HEK293 (cell line): ENCODE measurements around the gene C3orf33.

Experiments used
- CTCF ChIP-seq: fragments of 450-650 bp; formaldehyde crosslinking; IDR thresholded peaks from 2 replicates; pipeline ENCODE4 v1.5.1; 2016; ENCODE audit warnings: missing biosample characterization, missing genetic modification characterization
- PRDM10 ChIP-seq: fragments of 450-650 bp; formaldehyde crosslinking; IDR thresholded peaks from 2 replicates; pipeline ENCODE4 v1.5.1; 2016; ENCODE audit warnings: missing biosample characterization, missing genetic modification characterization
- TCF7L2 ChIP-seq: IDR thresholded peaks from 2 replicates; pipeline ENCODE4 v1.6.1; 2011; ENCODE audit warnings: low read depth, mild to moderate bottlenecking, inconsistent platforms, low read length, moderate library complexity, borderline replicate concordance
- ZNF645 ChIP-seq: fragments of 450-650 bp; formaldehyde crosslinking; IDR thresholded peaks from 2 replicates; pipeline ENCODE4; 2016; ENCODE audit warnings: missing biosample characterization, missing genetic modification characterization
- TF ChIP-seq, protein P1 (sequence below): fragments of 450-650 bp; formaldehyde crosslinking; IDR thresholded peaks from 2 replicates; pipeline ENCODE4 v1.5.1; 2016; ENCODE audit warnings: missing biosample characterization, missing genetic modification characterization

GRCh38 chr3:155846119-155846518 is 40.0 kb upstream of the C3orf33 start:
- TF ChIP-seq ZNF645 (tag by site-specific recombination), result no peak
- no peak for TF ChIP-seq TCF7L2
- TF ChIP-seq, protein P1, sequence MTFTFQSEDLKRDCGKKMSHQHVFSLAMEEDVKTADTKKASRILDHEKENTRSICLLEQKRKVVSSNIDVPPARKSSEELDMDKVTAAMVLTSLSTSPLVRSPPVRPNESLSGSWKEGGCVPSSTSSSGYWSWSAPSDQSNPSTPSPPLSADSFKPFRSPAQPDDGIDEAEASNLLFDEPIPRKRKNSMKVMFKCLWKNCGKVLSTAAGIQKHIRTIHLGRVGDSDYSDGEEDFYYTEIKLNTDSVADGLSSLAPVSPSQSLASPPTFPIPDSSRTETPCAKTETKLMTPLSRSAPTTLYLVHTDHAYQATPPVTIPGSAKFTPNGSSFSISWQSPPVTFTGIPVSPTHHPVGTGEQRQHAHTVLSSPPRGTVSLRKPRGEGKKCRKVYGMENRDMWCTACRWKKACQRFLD (tag by site-specific recombination), result no peak
- TF ChIP-seq CTCF (tag by site-specific recombination), result no peak
- TF ChIP-seq PRDM10 (tag by site-specific recombination), result no peak
